Fibroblast of lung (primary cell): Measurements from ENCODE around the gene DDI2.

Experiments used
- EZH2 ChIP-seq: IDR thresholded peaks from 2 replicates; pipeline ENCODE4 v1.5.1; 2012; ENCODE audit warnings: low read length, control low read depth, mild to moderate bottlenecking; ENCODE audit errors: missing control alignments
- TF ChIP-seq, protein P1 (sequence below), 2 donors: IDR thresholded peaks in 1 of 2; conservative IDR thresholded peaks in 1 of 2; 1 replicate in 1 of 2; 2 replicates in 1 of 2; pipeline ENCODE4 v1.5.1; 2011 to 2012; ENCODE audit warnings: low read length in 2 of 2, control low read depth in 1 of 2, inconsistent platforms in 1 of 2, low read depth in 1 of 2, mild to moderate bottlenecking in 1 of 2

DNA sequence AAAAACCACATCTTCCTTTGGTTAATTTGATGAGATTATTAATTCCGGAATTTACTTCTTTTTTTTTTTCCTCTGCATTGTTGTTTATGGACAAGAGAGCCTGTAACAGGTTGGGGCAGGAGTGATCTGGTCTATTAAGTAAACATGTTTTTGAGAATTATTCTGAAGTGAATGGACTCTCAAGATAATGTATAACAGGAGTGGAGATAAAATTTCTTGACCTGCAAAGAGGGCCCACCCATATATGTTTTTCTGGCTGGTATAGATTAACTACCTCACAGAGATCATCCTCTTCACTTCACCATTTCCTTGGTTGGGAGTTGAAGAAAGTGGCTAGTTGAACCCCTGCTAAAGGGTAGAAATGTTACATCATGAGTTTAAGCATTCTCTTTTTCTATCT lies 10.7 kb downstream of the DDI2 start:
- TF ChIP-seq, protein P1, sequence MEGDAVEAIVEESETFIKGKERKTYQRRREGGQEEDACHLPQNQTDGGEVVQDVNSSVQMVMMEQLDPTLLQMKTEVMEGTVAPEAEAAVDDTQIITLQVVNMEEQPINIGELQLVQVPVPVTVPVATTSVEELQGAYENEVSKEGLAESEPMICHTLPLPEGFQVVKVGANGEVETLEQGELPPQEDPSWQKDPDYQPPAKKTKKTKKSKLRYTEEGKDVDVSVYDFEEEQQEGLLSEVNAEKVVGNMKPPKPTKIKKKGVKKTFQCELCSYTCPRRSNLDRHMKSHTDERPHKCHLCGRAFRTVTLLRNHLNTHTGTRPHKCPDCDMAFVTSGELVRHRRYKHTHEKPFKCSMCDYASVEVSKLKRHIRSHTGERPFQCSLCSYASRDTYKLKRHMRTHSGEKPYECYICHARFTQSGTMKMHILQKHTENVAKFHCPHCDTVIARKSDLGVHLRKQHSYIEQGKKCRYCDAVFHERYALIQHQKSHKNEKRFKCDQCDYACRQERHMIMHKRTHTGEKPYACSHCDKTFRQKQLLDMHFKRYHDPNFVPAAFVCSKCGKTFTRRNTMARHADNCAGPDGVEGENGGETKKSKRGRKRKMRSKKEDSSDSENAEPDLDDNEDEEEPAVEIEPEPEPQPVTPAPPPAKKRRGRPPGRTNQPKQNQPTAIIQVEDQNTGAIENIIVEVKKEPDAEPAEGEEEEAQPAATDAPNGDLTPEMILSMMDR (conservative IDR thresholded peaks at IDR 0.05 in 1 of 2, IDR thresholded peaks at IDR 0.05 in 1 of 2; ENCODE audit: low read depth in 1 of 2, low read length in 2 of 2) = no peak
- TF ChIP-seq EZH2 = no peak
